K562 (cell line): Measurements from ENCODE around the gene HNRNPK. TPM values are rescaled to one million over a fixed set of nuclear protein-coding genes. Genes with fewer than 3 reads are reported as not detected.

Experiments used
- ATAC-seq: fragments of 200-7000 bp; cut with Tn5 transposase; 3 replicates; pipeline ENCODE4 v1.9.1; 2020; ENCODE audit warnings: moderate library complexity
- BruUV-seq: library from RNA; stranded (reverse); fragments of 400-500 nt; replicated peaks from 2 replicates; lab custom pipeline; 2021; lab: Mats Ljungman, UMichigan
- CTCF ChIA-PET: fragments of 300-600 bp; formaldehyde crosslinking; extraction: SDS; loops from one replicate; lab custom pipeline; 2021; ENCODE audit warnings: low intra/inter-chr PET ratio; lab: Yijun Ruan, JAX
- POLR2A ChIA-PET: fragments of 300-600, 350-650 bp; sonication (Branson Sonifier 250); formaldehyde crosslinking; extraction: SDS; loops from one replicate; lab custom pipeline; 2021; ENCODE audit warnings: antibody characterized with exemption, inconsistent platforms; lab: Yijun Ruan, JAX
- DNase-seq, 4 experiments: peaks; one replicate each; pipeline versions ENCODE4 v3.0.0 to v3.0.0-alpha.2; 2011 to 2018; ENCODE audit warnings: low spot score in 3 of 4, mixed read lengths in 3 of 4; ENCODE audit errors: extremely low read depth in 1 of 4
- FAIRE-seq: peaks from 2 replicates; lab custom pipeline; 2011; peaks lifted over from hg19 to GRCh38; lab: Jason Lieb, UNC
- H2AFZ ChIP-seq: 2 replicates; pipeline ENCODE4 v1.6.0; 2011; ENCODE audit warnings: low read depth, low read length, control low read depth, inconsistent platforms
- H3K27ac ChIP-seq: fragments of 200-600 bp; 3 replicates; pipeline ENCODE4 v1.8.0; 2011; ENCODE audit warnings: low read depth, mild to moderate bottlenecking, control low read depth, inconsistent platforms, low read length, moderate library complexity, mixed read lengths; ENCODE audit errors: extremely low read depth
- H3K27me3 ChIP-seq, 2 experiments: fragments of 300-600 bp in 1 of 2; 2 replicates in 1 of 2; 3 replicates in 1 of 2; pipeline versions ENCODE4 v1.6.0 to v1.8.0; 2011; ENCODE audit warnings: inconsistent platforms in 2 of 2, low read length in 2 of 2, mild to moderate bottlenecking in 1 of 2, mixed read lengths in 1 of 2, moderate library complexity in 1 of 2; ENCODE audit not compliant: control insufficient read depth in 2 of 2, insufficient read depth in 2 of 2
- H3K36me3 ChIP-seq: fragments of 300-600 bp; 3 replicates; pipeline ENCODE4 v1.8.0; 2011; ENCODE audit warnings: mild to moderate bottlenecking, low read length, inconsistent platforms; ENCODE audit not compliant: control insufficient read depth, insufficient read depth
- H3K4me1 ChIP-seq, 2 experiments: fragments of 200-600 bp in 1 of 2; replicated peaks in 1 of 2; 2 replicates in 1 of 2; 3 replicates in 1 of 2; pipeline versions ENCODE4 v1.5.1 to v1.8.0; 2011; ENCODE audit warnings: inconsistent platforms in 2 of 2, low read length in 2 of 2, mild to moderate bottlenecking in 1 of 2, mixed read lengths in 1 of 2, moderate library complexity in 1 of 2; ENCODE audit not compliant: control insufficient read depth in 2 of 2, insufficient read depth in 2 of 2
- H3K4me2 ChIP-seq: 2 replicates; pipeline ENCODE4 v1.6.1; 2011; ENCODE audit warnings: low read length, control low read depth, inconsistent platforms, mixed read lengths; ENCODE audit not compliant: insufficient read depth
- H3K4me3 ChIP-seq: fragments of 200-600 bp; sonication (generic), shearing (Covaris generic); 2 replicates; pipeline ENCODE4 v1.5.1; 2016; ENCODE audit warnings: control low read depth, inconsistent platforms
- H3K79me2 ChIP-seq: fragments of 200-600 bp; 3 replicates; pipeline ENCODE4 v1.8.0; 2011; ENCODE audit warnings: low read length, inconsistent platforms; ENCODE audit not compliant: control insufficient read depth, insufficient read depth
- H3K9ac ChIP-seq, 2 experiments: 2 replicates each; pipeline versions ENCODE4 v1.6.0 to v1.6.1; 2011; ENCODE audit warnings: low read depth in 2 of 2, low read length in 2 of 2, control low read depth in 1 of 2, inconsistent platforms in 1 of 2, mild to moderate bottlenecking in 1 of 2, mixed read lengths in 1 of 2; ENCODE audit not compliant: insufficient read depth in 1 of 2
- H3K9me1 ChIP-seq: one replicate; pipeline ENCODE4 v1.6.0; 2011; ENCODE audit warnings: inconsistent platforms, mild to moderate bottlenecking, low read length, moderate library complexity; ENCODE audit not compliant: control insufficient read depth, insufficient read depth
- H3K9me3 ChIP-seq: replicated peaks from 2 replicates; pipeline ENCODE4 v1.5.1; 2011; ENCODE audit warnings: low read depth, low read length, inconsistent platforms; ENCODE audit not compliant: control insufficient read depth, insufficient read depth
- H4K20me1 ChIP-seq: replicated peaks from 2 replicates; pipeline ENCODE4 v1.6.1; 2011; ENCODE audit warnings: low read length, inconsistent platforms, mixed read lengths; ENCODE audit not compliant: control insufficient read depth, insufficient read depth
- ELF1 ChIP-seq: fragments of 200-800 bp; sonication (Bioruptor generic); IDR thresholded peaks from 2 replicates; pipeline ENCODE4 v1.6.1; 2016; ENCODE audit warnings: missing genetic modification characterization, missing compliant biosample characterization
- FOXO4 ChIP-seq: fragments of 450-650 bp; formaldehyde crosslinking; IDR thresholded peaks from 2 replicates; pipeline ENCODE4 v1.4.0; 2020; ENCODE audit warnings: mild to moderate bottlenecking, moderate library complexity
- NFE2 ChIP-seq: IDR thresholded peaks from 2 replicates; pipeline ENCODE4 v1.6.1; 2014; ENCODE audit warnings: antibody characterized with exemption, low read depth
- PCBP2 ChIP-seq: fragments of 200-400 bp; formaldehyde crosslinking; IDR thresholded peaks from 2 replicates; pipeline ENCODE4 v1.6.1; 2018; ENCODE audit warnings: low read length, low read depth, mild to moderate bottlenecking, moderate library complexity; ENCODE audit not compliant: poor library complexity, severe bottlenecking
- PHB ChIP-seq: fragments of 250-450 bp; sonication (Bioruptor Pico); IDR thresholded peaks from 2 replicates; pipeline ENCODE4 v1.5.0; 2021
- POU5F1 ChIP-seq: fragments of 150-350 bp; IDR thresholded peaks from 2 replicates; pipeline ENCODE4 v1.6.1; 2014; ENCODE audit warnings: borderline replicate concordance, low read length, low read depth, mild to moderate bottlenecking; ENCODE audit not compliant: partially characterized antibody
- USF2 ChIP-seq: sonication (generic); formaldehyde crosslinking; IDR thresholded peaks from 2 replicates; pipeline ENCODE4 v1.5.0; 2020; ENCODE audit warnings: missing genetic modification reagents
- ZNF282 ChIP-seq: sonication (generic); formaldehyde crosslinking; IDR thresholded peaks from 2 replicates; pipeline ENCODE4 v1.8.1; 2023; ENCODE audit warnings: missing genetic modification reagents
- ZNF444 ChIP-seq: fragments of 250-450 bp; sonication (Bioruptor Pico); IDR thresholded peaks from 2 replicates; pipeline ENCODE4 v1.4.0; 2020; ENCODE audit warnings: mild to moderate bottlenecking, moderate library complexity
- ZNF586 ChIP-seq: fragments of 450-650 bp; formaldehyde crosslinking; conservative IDR thresholded peaks from 2 replicates; pipeline ENCODE4 v1.4.0; 2020; ENCODE audit warnings: mild to moderate bottlenecking, moderate library complexity
- ZNF668 ChIP-seq: fragments of 250-450 bp; sonication (Bioruptor Pico); IDR thresholded peaks from 2 replicates; pipeline ENCODE4 v1.8.0; 2022; ENCODE audit warnings: mild to moderate bottlenecking, inconsistent platforms
- WGBS: fragments of 100-300 bp; shearing (Covaris generic); methylation state at CpG from one replicate; pipeline ENCODE4 v1.1.6; 2016; ENCODE audit warnings: low coverage, mixed read lengths; ENCODE audit not compliant: insufficient coverage; ENCODE audit errors: missing lambda C conversion rate; 5-methylcytosine and 5-hydroxymethylcytosine counted together
- in situ Hi-C: fragments of 300-500 bp; cut with MboI; formaldehyde crosslinking; loops from 4 replicates; pipeline ENCODE4 v1.15.0; 2018; ENCODE audit warnings: inconsistent platforms, mixed read lengths
- intact Hi-C: fragments of 100-400 bp; cut with micrococcal nuclease; formaldehyde crosslinking; loops from 2 replicates; pipeline ENCODE4 v1.14.2; 2022
- polyA plus RNA-seq, 8 experiments: library from polyadenylated mRNA; depleted of rRNA in 4 of 8; stranded (reverse) in 5 of 8; unstranded in 3 of 8; fragments of >200 nt; fragmentation: Nextera tagmentation in 2 of 8; fragmentation: Illumina TruSeq in 1 of 8; extraction: Ambion mirVana in 2 of 8; extraction: Trizol in 1 of 8; gene quantifications; 2 replicates each; pipeline versions ENCODE4 v1.2.1 to v1.2.3, GENCODE V29; 2011 to 2014; ENCODE audit warnings: inconsistent platforms in 1 of 8, missing spikeins in 1 of 8
- total RNA-seq, 7 experiments: library from RNA; depleted of rRNA in 6 of 7; stranded (reverse); fragments of >200 nt in 6 of 7; fragmentation: Illumina TruSeq in 2 of 7; extraction: Trizol in 2 of 7; gene quantifications; 2 replicates each; pipeline versions ENCODE4 v1.2.1 to v1.2.3, GENCODE V29; 2011 to 2021; ENCODE audit warnings: low replicate concordance in 1 of 7

HNRNPK gene
- total and polyA plus RNA-seq, 9 of the 15 experiments (the other 6 are each of a cell fraction or from before 2014, with no cell fraction given), result 224 to 883 (median 618) TPM

GRCh38 chr9:83940590-83941303 is 39.3 kb downstream of the HNRNPK start:
- 78% methylated on average over 3 of the region's 5 CpGs for WGBS
- Histone ChIP-seq H3K4me1 (no peaks in the 10 kb centered on the region), H3K9ac (no peak overlapping the region), H3K4me2 (no peak overlapping the region), H3K4me3 (no peak overlapping the region), H3K9me1 (no peaks in the 10 kb centered on the region), H4K20me1 (no peaks in the 10 kb centered on the region), H3K9me3 (no peaks in the 10 kb centered on the region), H3K27ac (no peak overlapping the region), H2AFZ (no peak overlapping the region), H3K36me3 (peaks cover 64% of the 10 kb centered on the region; the same call in 1 of the 3 replicates), H3K27me3 (no peaks in the 10 kb centered on the region), H3K79me2 (no peaks in the 10 kb centered on the region)
- DNase-seq (no peak), ATAC-seq (no peak), FAIRE-seq (no peak)
- in situ Hi-C loops (no loop called here), intact Hi-C loops (no loop called here)
- no peak for TF ChIP-seq ELF1
- TF ChIP-seq ZNF586, result no peak
- no peak for TF ChIP-seq ZNF282
- TF ChIP-seq NFE2, result no peak
- TF ChIP-seq ZNF668 (CRISPR knock-in tag), result no peak
- no peak for TF ChIP-seq PHB
- TF ChIP-seq ZNF444 (CRISPR knock-in tag), result no peak
- no peak for TF ChIP-seq PCBP2
- no peak for TF ChIP-seq POU5F1
- TF ChIP-seq FOXO4 (CRISPR knock-in tag), result no peak
- no peak for TF ChIP-seq USF2
- POLR2A ChIA-PET, result no interaction called here
- CTCF ChIA-PET, result interaction anchor here (0.6 kb wide), 1 partner anchor 1485 kb away, joined by 5 read pairs; no protein-coding TSS in a partner anchor
- BruUV-seq, result no TSS peak
